Measurements from ENCODE around the gene STAM.
"Not testable (repeated sequence)": the region's sequence is repeated elsewhere in the genome, so short reads cannot be mapped to it uniquely, and the experiment has no call there.

STAM gene

GRCh38 chr10:17643755-17644484, at the start of gene STAM:
STAM (plus strand) TSS chr10:17644151; CDS start chr10:17644340, 189 bp downstream.
- peak; percentile 82 for DNase-seq (ENCODE audit: low read depth)

GRCh38 chr10:17597386-17597785, 46.6 kb upstream of the STAM start:
- DNase-seq (ENCODE audit: low read depth), result no peak

DNA sequence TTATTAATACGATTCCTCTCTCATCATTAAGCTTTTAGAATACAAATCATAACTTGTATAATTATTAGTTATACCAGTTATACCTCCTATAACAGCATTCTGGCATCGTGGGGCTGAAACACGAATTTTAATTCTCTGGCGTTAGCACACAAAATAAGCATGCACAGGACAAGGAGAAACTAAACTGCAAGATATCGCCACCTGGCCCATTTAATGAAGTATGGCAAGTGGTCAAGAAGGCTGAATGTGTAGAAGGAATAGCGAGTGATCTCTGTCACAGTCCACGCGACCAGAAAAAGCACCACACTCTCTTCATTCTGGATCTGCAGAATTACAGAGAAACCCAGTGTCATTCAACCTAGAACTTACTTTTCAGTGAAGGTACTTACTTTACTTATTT, 44.9 kb upstream of the STAM start:
- DNase-seq (ENCODE audit: low read depth), result no peak

- no peak for DNase-seq (ENCODE audit: low read depth)
These were observed 38.0 kb upstream of the STAM start for GRCh38 chr10:17605936-17606335.

DNA sequence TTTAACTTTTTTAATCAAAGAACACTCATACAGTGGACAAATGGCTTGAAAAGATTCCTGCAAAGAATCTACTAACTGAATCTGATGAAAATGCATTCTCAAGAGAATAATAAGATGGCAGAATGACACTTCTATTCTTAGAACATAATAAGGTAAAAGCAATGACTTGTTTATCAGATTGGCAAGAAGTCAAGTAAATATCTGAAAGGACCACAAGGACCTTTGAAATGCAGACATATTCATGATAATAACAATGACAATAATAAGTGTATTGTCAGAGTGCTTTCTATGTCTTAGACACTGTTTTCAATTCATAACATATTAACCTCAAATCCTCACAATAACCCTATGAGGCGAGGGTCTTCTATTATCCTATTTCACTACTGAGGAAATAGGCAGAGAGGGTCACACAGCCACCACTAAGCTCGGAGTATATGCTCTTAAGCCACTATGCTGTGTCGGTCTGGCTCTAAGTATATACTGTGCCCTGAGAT, 37.4 kb upstream of the STAM start:
- DNase-seq (ENCODE audit: low read depth), result no peak

- DNase-seq (ENCODE audit: low read depth), result no peak
These were observed 36.9 kb upstream of the STAM start for GRCh38 chr10:17607060-17607459.

DNA sequence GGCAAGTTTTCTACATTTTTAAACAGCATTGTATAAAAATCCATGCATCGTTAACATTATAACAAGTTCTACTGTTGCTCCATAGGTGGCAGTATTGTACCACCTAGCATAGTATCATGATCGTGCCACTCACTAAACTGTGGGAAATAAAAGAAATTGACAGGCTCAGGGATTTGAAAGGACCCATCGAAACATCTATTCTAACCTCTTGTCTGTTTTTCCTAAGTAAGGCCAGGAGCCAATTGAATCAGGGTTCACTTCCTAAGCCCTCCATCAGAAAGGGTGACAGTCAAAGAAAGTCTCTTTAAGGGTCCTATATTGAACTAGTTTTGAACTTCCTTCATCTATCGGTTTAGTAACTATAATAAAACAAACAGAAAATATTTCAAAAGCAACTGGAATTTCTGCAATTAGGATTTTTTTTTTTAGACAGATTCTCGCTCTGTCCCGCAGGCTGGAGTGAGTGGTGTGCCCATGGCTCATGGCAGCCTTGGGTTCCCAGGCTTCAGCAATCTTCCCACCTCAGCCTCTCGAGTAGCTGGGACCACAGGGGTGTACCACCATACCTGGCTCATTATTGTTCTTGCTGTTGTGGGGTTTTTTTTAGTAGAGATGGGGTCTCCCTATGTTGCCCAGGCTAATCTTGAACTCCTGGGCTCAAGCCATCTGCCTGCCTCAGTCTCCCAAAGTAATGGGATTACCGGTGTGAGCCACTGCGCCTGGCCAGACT, 36.2 kb upstream of the STAM start:
- DNase-seq (ENCODE audit: low read depth), result peak; percentile 19

DNA sequence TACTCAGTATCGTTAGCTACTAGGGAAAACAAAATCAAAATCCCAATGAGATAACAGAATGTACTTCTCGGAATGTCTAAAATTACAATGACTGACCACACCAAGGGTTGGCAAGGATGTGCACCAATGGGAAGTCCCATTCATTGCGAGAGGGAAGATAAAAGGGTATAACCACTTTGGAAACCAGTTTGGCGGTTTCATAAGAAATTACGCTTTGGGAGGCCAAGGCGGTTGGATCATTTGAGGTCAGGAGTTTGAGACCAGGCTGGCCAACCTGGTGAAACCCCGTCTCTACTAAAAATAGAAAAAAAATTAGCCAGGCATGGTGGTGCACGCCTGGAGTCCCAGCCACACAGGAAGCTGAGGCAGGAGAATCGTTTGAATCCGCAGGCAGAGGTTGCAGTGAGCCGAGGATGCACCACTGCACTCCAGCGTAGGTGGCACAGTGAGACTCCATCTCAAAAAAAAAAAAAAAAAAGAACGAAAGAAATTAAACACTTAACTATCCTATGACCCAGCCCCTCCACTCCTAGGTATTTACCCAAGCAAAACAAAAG, 34.4 kb upstream of the STAM start:
- no peak for DNase-seq (ENCODE audit: low read depth)

GRCh38 chr10:17616403-17617030, 27.4 kb upstream of the STAM start:
- peak; percentile 35 for DNase-seq (ENCODE audit: low read depth)

GRCh38 chr10:17617031-17617911, 26.7 kb upstream of the STAM start, which contains the start of gene HACD1:
HACD1 (minus strand) TSS chr10:17617374; CDS start chr10:17617339, 35 bp downstream.
- DNase-seq (ENCODE audit: low read depth), result peak; percentile 35

GRCh38 chr10:17622061-17622460, 21.9 kb upstream of the STAM start:
- DNase-seq (ENCODE audit: low read depth), result no peak

- DNase-seq (ENCODE audit: low read depth), result no peak
These were observed 19.0 kb upstream of the STAM start for GRCh38 chr10:17624996-17625395.

DNA sequence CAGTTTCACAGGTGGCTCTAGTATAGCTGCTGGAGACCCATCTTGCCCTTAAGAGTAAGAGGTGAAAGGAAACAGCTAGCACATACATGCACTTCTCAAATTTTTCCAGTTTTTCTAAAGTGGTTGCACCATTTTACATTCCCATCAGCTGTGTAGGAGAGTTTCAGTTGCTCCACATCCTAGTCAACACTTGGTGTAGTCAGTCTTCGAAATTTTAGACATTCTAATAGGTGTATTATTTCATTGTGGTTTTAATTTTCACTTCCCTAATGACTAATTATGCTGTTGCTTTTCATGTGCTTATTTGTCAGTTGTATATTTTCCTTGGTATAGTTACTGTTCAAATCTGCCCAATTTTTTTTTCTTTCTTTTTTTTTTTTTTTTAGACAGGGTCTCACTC, 17.3 kb upstream of the STAM start:
- DNase-seq (ENCODE audit: low read depth), result no peak

- not testable (repeated sequence) for DNase-seq (ENCODE audit: low read depth)
These were observed 11.4 kb upstream of the STAM start for GRCh38 chr10:17632590-17632989.

DNA sequence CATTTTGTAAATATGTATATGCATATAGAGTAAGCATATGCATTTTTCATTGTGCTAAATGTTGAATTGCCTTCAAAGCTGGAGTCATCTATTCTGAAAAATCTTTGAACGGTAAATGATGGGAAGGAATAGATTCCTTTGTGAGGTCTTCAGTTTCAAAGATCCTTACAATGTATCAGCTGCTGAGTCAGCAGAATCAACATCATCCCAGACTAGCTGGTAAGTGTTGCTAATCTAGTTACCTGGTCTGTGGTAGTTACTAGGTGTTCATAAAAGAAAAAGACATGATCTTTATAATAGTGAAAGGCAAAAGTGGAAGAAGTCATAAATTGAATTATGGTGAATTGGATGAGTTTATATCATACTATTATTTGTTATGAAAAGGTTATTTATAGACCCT, 10.6 kb upstream of the STAM start:
- DNase-seq (ENCODE audit: low read depth), result no peak

- no peak for DNase-seq (ENCODE audit: low read depth)
These were observed 6.1 kb upstream of the STAM start for GRCh38 chr10:17637869-17638268.

GRCh38 chr10:17640331-17640816, 3.6 kb upstream of the STAM start:
- DNase-seq (ENCODE audit: low read depth), result no peak

GRCh38 chr10:17643339-17643754, 604 bp upstream of the STAM start:
- DNase-seq (ENCODE audit: low read depth), result peak; percentile 58

- no peak for DNase-seq (ENCODE audit: low read depth)
These were observed 563 bp downstream of the STAM start for GRCh38 chr10:17644485-17644943.

- DNase-seq (ENCODE audit: low read depth), result no peak
These were observed 1.8 kb downstream of the STAM start for GRCh38 chr10:17645621-17646345.

All from GM04504 (cell line).